Dendritic cell treated with granulocyte-macrophage colony-stimulating factor and Interleukin-4, amounts not matched to agents 40 ng/mL and 50 ng/mL, for 4 days (primary cell): Measurements from ENCODE around the gene DDN.

Source experiments
- H3K27ac Mint-ChIP-seq: one replicate; pipeline ENCODE4 v1.8.0; 2022; ENCODE audit warnings: mild to moderate bottlenecking, mixed read lengths
- H3K27me3 Mint-ChIP-seq: one replicate; pipeline ENCODE4 v1.8.0; 2022; ENCODE audit warnings: mild to moderate bottlenecking, mixed read lengths
- H3K36me3 Mint-ChIP-seq: one replicate; pipeline ENCODE4 v1.8.0; 2022; ENCODE audit warnings: low read depth, mixed read lengths
- H3K4me1 Mint-ChIP-seq: one replicate; pipeline ENCODE4 v1.8.0; 2022; ENCODE audit warnings: low read depth, mixed read lengths
- H3K4me3 Mint-ChIP-seq: one replicate; pipeline ENCODE4 v1.8.0; 2022; ENCODE audit warnings: mild to moderate bottlenecking, moderate library complexity, mixed read lengths
- H3K9me3 Mint-ChIP-seq: one replicate; pipeline ENCODE4 v1.8.0; 2022; ENCODE audit warnings: mixed read lengths
- intact Hi-C: fragments of 100-400 bp; cut with micrococcal nuclease; formaldehyde crosslinking; loops from one replicate; pipeline ENCODE4 v1.15.0; 2022

Gene DDN

DNA sequence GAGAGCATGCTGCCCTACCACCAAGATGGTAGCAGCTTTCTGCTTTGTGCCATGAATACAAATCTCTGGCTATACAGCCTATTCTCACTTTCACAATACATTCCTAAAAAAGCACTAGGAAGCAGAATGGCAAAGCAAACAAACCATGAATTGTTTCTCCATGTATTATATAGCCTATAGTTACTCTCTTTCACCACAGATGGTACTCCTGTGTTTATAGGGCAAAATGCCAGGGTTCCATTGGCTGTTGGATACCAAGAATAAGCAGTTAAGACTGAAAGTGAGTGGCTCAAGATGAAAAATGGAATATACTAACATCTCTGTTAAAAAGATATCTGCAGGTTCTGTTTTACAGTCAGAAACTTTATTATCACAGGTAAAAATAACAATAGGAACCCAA lies 53.0 kb downstream of the DDN start:
- Mint-ChIP-seq H3K27me3 (no peaks in the 10 kb centered on the region), H3K4me3 (no peak overlapping the region), H3K36me3 (peaks cover 89% of the 10 kb centered on the region), H3K4me1 (peaks cover 45% of the 10 kb centered on the region), H3K27ac (peak overlapping the region; percentile 36), H3K9me3 (no peaks in the 10 kb centered on the region)
- intact Hi-C loops: no loop called here
